Stimulated activated CD8-positive, alpha-beta memory T cell treated with anti-CD3 and anti-CD28 coated beads, Interleukin-15, amount 100 ng/mL, for 1 hour (primary cell): Measurements from ENCODE around the gene MBP.

Source experiments
- DNase-seq: peaks from one replicate; pipeline ENCODE4 v3.0.0-alpha.2; 2020; ENCODE audit warnings: low read depth

The MBP gene

DNA sequence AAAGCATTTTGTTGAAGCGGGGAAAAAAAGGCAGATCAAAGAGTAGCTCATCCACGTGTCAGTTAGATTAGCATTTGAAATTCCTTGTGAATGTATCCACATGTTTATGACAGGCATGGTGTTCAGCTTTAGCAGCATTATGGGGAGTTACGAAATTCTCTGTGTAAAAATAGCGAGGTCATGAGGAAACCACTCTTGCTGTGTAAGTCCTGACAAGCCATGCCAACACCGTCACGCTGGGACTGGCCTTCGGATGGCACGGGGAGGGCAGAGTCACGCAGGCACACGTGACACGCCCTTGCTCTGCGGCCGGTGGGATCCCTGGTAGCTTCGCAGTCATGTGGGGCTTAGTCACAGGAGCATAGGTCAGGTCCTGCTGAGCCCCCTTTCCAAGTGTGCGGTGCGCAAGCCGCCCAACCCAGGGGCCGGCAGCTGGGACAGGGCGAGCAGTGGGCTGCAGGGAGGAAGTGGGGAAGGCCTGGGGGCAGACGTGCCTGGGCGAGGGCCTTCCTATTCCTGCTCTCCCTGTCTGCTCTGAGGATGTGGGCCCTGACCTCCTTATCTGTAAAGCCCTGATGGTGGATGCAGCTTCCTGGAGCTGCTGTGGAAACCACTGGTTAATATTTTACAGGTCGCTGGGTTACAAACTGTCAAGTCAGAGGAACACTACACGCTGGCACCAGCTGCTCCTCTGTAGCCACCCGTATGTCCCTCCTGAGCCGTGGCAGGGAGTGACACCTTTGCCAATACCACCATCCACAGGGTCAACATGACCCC is 18.0 kb downstream of the MBP start:
- DNase-seq = no peak

GRCh38 chr18:77114152-77114414 is 18.5 kb downstream of the MBP start:
- no peak for DNase-seq

DNA sequence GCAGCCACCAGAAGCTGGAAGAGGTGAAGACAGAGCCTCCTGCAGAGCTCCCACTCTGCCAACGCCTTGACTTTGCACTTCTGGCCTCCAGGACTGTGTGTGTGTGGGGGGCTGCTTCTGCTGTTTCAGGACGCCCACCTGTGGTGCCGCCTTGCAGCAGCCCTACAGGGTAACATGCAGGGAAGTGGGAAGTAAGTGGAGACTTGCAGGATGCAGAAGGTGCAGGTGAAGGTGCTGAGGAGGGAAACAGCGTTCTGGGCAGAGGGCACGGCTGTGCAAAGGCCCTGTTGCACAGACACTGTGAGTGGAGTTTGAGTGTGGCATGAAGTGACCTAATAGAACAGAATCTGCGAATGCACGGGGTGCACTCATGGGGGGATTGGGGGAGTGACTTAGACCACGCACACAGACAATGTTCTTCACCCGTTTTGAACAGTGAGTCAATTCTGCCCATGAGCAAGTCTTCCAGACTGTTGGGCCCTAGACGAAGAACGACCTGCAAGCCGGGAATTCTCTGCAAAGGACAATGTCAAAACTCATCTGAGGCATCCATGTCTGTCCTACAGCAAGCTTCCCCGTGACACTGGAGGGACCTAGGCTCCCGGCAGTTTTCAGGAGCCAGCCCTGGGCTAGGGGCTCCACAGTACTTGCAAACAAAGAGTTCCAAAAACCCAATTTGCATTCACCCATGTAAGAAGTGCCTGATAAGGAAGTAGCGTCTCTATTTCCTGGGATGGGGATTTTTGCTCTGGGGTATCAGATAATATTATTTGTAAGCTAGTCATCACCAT is 19.0 kb downstream of the MBP start:
- no peak for DNase-seq

DNA sequence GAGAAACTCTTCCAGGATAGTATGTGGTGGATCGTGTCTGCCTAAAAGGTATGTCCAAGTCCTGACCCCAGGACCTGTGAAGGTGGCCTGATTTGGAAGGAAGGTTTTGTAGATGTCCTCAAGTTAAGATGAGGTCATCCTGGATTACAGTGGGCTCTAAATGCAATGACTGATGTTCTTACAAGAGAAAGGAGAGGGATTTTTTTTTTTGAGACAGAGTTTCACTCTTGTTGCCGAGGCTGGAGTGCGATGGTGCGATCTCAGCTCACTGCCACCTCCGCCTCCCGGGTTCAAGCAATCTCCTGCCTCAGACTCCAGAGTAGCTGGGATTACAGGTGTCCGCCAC is 19.9 kb downstream of the MBP start:
- DNase-seq = no peak

DNA sequence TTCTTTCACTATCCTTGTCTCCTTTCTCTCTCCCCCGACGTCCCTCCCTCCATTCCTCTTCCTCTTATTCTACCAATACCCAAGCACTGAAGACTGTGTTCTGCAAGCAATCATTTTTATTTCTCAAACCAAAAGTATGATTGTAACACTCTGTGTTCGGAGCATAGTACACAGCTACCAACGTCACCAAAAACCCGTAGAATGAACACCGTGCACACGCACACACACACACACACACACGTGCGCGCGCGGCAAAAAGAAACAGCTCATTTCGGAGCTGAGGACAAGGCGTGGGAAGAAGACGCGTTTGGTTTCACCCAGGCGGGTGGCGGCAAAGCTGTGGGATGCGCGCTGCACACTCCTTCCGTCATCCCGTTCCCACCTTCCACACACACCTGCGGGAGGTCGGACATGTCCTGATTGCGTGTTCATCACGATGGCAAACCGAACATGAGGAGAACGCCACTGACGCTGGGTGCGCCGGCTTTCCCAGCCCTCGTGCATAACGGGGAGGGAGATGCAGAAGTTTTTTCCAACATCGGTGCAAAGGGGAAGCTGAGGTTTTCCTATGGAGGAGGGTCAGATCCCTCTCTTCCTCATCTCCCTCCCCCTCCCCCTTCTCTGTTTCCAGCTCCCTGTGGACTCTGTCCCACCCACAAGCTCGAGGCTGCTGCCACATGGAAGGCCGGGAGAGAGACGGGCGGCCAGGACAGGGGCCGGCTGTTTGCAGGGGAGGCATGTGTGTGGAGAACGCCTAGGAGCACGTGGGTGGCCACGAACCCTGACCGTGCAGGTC is 20.4 kb downstream of the MBP start:
- no peak for DNase-seq

GRCh38 chr18:77111449-77111848 is 21.1 kb downstream of the MBP start:
- DNase-seq = no peak

DNA sequence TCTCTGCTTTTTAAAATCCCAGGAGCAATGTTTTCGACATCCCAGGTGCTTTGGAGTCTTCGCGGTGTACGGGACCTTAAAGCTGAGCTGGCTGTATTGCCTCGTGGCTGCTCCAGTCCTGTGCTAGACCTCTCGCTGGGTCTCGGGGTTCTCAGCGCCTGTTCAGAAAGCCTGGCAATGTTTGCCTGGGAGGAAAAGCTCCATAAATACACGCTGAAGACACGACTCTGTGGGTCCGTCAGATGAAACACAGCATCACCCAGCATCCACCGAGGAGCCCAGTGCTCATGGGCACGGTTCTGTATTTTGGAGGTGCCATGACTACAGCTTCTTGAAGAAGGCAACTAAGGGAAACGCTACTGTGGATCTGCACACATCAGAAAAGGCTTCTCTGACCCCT is 21.6 kb downstream of the MBP start:
- no peak for DNase-seq

- no peak for DNase-seq
These were observed 22.2 kb downstream of the MBP start for GRCh38 chr18:77110400-77110799.

- no peak for DNase-seq
These were observed 22.9 kb downstream of the MBP start for GRCh38 chr18:77109648-77110019.

GRCh38 chr18:77108821-77109647 is 23.5 kb downstream of the MBP start:
- DNase-seq = no peak

- no peak for DNase-seq
These were observed 24.4 kb downstream of the MBP start for GRCh38 chr18:77108001-77108692.

GRCh38 chr18:77107292-77107691 is 25.3 kb downstream of the MBP start:
- no peak for DNase-seq

DNA sequence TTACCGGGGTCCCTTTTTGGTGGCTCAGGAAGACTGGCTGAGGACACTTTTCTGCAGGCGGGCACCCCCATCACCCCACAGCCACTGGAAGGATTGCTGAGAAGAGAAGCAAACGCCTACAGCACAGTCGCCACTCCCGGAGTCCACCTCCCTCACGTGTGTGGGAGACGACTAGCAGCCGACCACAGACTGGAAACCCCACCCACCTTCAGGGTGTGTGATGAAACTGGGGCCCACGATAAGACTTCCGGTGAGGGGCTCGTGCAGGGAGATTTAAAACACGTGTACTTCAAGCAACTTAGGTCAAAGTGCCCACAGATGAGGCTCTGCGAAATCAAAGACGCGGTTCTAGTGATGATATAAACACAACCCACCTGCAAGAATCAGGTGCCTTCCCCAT is 26.3 kb downstream of the MBP start:
- DNase-seq = peak; percentile 61

DNA sequence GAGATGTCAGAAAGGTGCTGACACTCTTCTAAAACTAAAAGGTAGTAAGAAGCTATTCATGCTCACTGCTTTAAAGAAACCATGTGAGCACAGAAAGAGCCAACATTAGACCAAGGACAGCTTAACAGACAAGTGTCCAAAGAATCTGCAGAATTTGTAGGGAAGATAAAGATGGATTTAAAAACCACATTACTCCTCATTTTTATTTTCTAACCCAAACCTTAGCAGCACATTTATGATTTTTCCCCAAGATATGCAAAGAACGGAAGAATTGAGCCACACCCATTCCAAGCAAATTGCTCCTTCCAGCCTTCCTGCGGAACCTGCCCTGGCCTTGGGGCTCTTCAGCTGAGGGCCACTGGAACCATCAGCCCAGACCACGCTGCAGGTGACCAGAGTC is 26.9 kb downstream of the MBP start:
- DNase-seq = no peak

GRCh38 chr18:77105028-77105427 is 27.6 kb downstream of the MBP start:
- no peak for DNase-seq

GRCh38 chr18:77103991-77104531 is 28.5 kb downstream of the MBP start:
- no peak for DNase-seq

GRCh38 chr18:77103187-77103850 is 29.3 kb downstream of the MBP start:
- no peak for DNase-seq

DNA sequence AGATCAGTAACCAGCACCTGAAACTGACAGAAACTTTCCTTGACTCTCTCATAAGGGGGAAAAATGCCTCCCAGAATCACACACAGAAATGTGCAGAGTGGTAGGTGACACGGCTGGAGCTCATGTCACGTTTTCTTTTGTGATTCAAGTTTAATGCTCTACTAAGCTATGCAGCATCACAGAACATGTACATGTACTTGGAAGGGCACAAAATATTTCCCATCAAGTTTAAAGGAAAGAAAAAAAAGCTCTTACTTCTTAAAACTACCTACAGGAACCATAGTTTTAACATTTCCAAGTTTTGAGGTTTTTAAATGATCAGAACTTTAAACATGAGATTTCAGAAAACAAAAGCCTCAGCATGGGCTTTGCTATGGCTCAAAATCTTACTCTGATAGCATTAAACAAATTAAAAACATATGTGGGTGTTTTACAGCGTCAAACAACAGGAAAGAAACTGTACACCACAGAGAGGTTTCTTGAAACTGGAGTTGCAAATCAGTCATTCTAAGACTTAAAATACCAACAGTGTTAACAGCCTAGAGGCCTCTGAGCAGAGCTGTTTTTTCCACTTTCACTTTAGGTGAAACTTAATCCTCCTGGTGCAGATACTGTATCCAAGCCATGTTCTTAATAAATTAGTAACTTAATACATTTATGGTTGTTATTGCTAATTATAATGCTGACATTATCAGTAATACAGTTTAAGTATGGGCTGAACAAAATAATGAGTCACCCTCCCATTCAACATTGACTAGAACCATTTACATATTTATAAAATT is 30.1 kb downstream of the MBP start:
- DNase-seq = no peak

DNA sequence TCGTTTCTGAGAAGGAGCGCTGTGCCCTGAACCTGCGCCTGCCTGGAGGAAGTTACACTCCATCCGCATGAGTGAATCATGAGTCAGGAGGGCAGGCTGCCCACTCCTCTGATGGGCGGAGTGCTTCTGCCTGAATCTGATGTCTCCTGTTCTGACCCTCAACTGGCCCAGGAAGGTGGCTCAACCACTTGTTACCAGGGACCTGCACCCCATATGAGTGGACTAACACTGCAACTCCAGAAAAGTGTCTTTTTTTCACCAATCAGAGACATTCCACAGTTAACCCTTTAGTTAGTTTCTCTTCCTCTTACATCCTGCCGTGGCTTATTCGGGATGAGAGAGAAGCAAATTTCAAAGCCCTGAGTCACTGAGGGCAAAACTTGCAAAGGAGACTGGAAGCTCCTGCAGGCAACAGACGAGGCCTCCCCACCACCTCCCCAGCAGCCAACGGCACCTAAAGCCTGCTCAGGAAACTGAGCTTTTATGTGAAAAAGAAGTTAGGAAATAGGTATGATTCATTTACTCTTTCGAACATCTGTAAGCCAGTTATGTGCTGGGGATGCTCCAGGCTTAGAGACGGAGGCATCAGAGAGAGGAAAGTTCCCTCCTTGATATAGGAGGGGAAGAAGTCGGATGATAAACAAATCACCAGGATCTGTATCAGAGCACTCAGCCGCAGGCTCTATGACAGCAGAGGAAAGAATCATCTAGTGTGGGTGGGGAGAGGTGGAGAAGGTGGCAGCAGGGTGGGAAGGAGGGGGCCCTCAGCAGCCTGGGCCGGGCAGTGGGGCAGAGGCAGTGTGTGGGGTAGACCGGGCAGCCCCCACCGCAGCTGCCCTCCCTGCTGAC is 30.9 kb downstream of the MBP start:
- DNase-seq = no peak
